ENCODE data around the gene THSD1.

THSD1 gene

DNA sequence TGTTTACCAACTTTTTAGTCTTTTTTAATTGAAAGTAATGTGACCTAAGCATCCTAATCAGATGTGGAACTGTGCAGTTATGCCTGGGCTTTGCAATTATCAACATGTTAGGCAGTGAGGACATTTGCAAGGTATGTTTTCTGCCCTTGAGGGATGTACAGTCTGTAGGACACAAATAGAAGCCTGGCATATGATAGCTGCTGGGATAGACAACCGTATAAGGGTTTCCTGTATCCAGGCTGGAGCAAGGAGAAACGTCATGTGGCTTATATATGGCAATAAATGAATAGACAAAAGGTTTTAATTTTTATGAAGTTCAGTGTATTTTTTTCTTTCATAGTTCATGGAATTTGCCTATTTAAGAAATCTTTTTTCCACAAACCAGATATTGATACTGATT lies 46.5 kb upstream of the THSD1 start:
- DNase-seq (ENCODE audit: low spot score) (no peak), ATAC-seq (ENCODE audit: low read depth) (no peak)
- Histone ChIP-seq H3K36me3 (ENCODE audit: low read depth) (peaks cover 26% of the 10 kb centered on the region), H3K27ac (ENCODE audit: poor library complexity, severe bottlenecking) (no peak overlapping the region), H3K27me3 (ENCODE audit: insufficient read depth, poor library complexity, severe bottlenecking) (no peaks in the 10 kb centered on the region), H3K4me1 (ENCODE audit: insufficient read depth, poor library complexity, severe bottlenecking) (peaks cover 27% of the 10 kb centered on the region), H3K4me3 (ENCODE audit: severe bottlenecking) (no peak overlapping the region), H3K9me3 (ENCODE audit: severe bottlenecking) (no peaks in the 10 kb centered on the region)
- TF ChIP-seq, protein P1, sequence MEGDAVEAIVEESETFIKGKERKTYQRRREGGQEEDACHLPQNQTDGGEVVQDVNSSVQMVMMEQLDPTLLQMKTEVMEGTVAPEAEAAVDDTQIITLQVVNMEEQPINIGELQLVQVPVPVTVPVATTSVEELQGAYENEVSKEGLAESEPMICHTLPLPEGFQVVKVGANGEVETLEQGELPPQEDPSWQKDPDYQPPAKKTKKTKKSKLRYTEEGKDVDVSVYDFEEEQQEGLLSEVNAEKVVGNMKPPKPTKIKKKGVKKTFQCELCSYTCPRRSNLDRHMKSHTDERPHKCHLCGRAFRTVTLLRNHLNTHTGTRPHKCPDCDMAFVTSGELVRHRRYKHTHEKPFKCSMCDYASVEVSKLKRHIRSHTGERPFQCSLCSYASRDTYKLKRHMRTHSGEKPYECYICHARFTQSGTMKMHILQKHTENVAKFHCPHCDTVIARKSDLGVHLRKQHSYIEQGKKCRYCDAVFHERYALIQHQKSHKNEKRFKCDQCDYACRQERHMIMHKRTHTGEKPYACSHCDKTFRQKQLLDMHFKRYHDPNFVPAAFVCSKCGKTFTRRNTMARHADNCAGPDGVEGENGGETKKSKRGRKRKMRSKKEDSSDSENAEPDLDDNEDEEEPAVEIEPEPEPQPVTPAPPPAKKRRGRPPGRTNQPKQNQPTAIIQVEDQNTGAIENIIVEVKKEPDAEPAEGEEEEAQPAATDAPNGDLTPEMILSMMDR (IDR thresholded peaks at IDR 0.05; ENCODE audit: poor library complexity, severe bottlenecking) = no peak

DNA sequence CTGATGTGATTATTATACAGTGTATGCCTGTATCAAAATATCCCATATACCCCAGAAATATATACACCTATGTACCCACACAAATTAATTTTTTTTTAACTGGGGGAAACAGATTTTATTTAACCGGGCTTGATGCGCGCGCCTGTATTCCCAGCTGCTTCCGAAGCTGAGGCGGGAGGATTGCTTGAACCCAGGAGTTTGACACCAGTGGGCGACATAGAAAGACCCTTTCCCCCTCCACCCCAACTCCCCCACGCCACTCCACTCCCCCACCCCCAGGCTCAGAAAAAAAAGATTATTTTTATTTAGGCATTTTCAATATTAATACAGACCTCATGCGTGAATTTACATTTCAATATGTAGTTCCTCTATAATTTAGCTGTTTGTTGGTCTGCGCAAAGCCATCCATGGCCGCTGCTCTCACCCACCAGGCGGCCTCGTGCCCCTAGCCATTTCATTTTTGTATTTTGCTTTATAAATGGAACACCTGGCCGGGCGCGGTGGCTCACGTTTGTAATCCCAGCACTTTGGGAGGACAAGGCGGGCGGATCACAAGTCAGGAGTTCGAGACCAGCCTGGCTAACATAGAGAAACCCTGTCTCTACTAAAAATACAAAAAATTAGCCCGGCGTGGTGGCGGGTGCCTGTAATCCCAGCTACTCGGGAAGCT lies 45.3 kb upstream of the THSD1 start:
- no peak for DNase-seq (ENCODE audit: low spot score)
- no peak for ATAC-seq (ENCODE audit: low read depth)
- Histone ChIP-seq H3K36me3 (ENCODE audit: low read depth) (peaks cover 20% of the 10 kb centered on the region), H3K9me3 (ENCODE audit: severe bottlenecking) (no peaks in the 10 kb centered on the region), H3K4me3 (ENCODE audit: severe bottlenecking) (no peak overlapping the region), H3K27me3 (ENCODE audit: insufficient read depth, poor library complexity, severe bottlenecking) (no peaks in the 10 kb centered on the region), H3K27ac (ENCODE audit: poor library complexity, severe bottlenecking) (no peak overlapping the region), H3K4me1 (ENCODE audit: insufficient read depth, poor library complexity, severe bottlenecking) (peaks cover 39% of the 10 kb centered on the region)
- TF ChIP-seq, protein P1 (IDR thresholded peaks at IDR 0.05; ENCODE audit: poor library complexity, severe bottlenecking) = no peak

DNA sequence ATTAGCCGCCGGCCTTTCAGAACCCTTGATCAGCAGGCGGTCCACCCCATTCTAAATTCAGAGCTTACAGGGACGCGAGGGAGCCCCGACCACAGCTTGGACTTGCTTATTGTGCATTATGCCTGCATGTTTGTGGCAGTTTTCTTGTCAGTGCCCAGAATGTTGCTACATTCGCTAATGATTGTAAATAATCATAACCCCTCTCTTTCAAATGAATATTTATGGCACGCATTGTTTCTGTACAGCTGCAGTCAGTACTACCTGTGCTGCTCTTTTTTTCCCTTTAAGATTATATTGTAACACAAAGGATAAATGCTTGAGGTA lies 44.8 kb upstream of the THSD1 start:
- TF ChIP-seq, protein P1 (IDR thresholded peaks at IDR 0.05; ENCODE audit: poor library complexity, severe bottlenecking) = peak; percentile 94
- DNase-seq (ENCODE audit: low spot score) (no peak), ATAC-seq (ENCODE audit: low read depth) (no peak)
- Histone ChIP-seq H3K27me3 (ENCODE audit: insufficient read depth, poor library complexity, severe bottlenecking) (no peaks in the 10 kb centered on the region), H3K4me1 (ENCODE audit: insufficient read depth, poor library complexity, severe bottlenecking) (peaks cover 41% of the 10 kb centered on the region), H3K9me3 (ENCODE audit: severe bottlenecking) (no peaks in the 10 kb centered on the region), H3K36me3 (ENCODE audit: low read depth) (peaks cover 17% of the 10 kb centered on the region), H3K27ac (ENCODE audit: poor library complexity, severe bottlenecking) (peak overlapping the region; percentile 74), H3K4me3 (ENCODE audit: severe bottlenecking) (no peak overlapping the region)

DNA sequence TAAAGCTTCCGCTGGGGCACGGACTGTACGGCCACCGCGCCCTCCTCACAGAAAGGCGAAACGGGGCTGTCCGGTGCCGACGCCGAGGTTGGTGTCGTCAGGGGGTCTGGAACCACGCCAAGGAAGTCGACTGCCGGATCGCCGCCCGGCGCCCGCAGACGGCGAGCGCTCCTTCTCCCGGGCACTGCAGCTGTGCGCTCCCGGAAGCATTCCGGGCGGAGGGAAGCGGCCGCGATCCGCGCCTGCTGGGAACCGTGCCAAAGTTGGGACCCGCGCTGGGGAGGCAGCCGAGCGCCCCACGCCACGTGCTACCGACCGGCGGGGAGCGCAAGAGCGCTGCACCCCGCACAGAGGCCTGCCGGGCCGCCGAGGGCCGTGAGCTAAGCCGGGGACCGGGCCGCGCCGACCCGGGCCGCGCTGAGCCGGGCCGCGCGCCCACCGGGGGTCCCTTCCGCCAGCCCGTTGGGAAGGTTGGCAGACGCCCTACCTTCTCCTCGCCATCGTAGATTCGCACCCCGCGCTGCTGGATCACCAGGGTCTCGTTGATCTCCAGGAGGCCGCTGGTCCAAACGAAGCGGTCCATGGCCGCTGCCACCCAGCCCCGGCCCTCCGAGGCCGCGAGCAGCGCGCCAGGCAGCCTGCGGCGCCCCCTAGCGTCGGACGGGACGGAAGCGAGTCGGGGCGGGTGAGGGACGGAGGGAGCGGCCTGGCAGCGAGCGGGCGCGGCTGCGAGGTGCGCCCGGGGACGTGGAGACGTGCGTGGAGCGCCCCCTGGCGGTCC lies 44.2 kb upstream of the THSD1 start, which contains the start of gene VPS36:
Gene VPS36, minus strand, starts transcription at position 623 of the 781 bp plus-strand sequence. Its CDS starts 40 bp downstream, at position 583.
- peaks cover 19% of the 10 kb centered on the region for H3K36me3 ChIP-seq (ENCODE audit: low read depth)
- peak within 1 kb of the TSS; percentile 95 for H3K4me3 ChIP-seq (ENCODE audit: severe bottlenecking)
- ATAC-seq (ENCODE audit: low read depth) = peak; percentile 73
- peak; percentile 83 for DNase-seq (ENCODE audit: low spot score)
- TF ChIP-seq, protein P1 (IDR thresholded peaks at IDR 0.05; ENCODE audit: poor library complexity, severe bottlenecking) = peak; percentile 99
- H3K27me3 ChIP-seq (ENCODE audit: insufficient read depth, poor library complexity, severe bottlenecking) = no peaks in the 10 kb centered on the region
- H3K27ac ChIP-seq (ENCODE audit: poor library complexity, severe bottlenecking) = peak within 1 kb of the TSS; percentile 74
- no peaks in the 10 kb centered on the region for H3K9me3 ChIP-seq (ENCODE audit: severe bottlenecking)
- peaks cover 41% of the 10 kb centered on the region for H3K4me1 ChIP-seq (ENCODE audit: insufficient read depth, poor library complexity, severe bottlenecking)
